IPS-18c (cell line): ENCODE measurements around the gene OSBPL5.

Source experiments
- H3K4me3 ChIP-seq: 2 replicates; pipeline ENCODE4 v1.7.0; 2013; ENCODE audit warnings: low read depth, mild to moderate bottlenecking, low read length, moderate library complexity; ENCODE audit not compliant: insufficient read depth
- H3K9me3 ChIP-seq: one replicate; pipeline ENCODE4 v1.6.1; 2013; ENCODE audit warnings: mild to moderate bottlenecking, low read length, moderate library complexity; ENCODE audit not compliant: control insufficient read depth, insufficient read depth

The OSBPL5 gene

GRCh38 chr11:3159296-3160190 is 5.6 kb downstream of the OSBPL5 start:
- Histone ChIP-seq H3K9me3 (no peaks in the 10 kb centered on the region), H3K4me3 (peak overlapping the region; percentile 49)

GRCh38 chr11:3158821-3159220 is 6.3 kb downstream of the OSBPL5 start:
- no peak overlapping the region for H3K4me3 ChIP-seq
- H3K9me3 ChIP-seq = no peaks in the 10 kb centered on the region

GRCh38 chr11:3158131-3158591 is 6.9 kb downstream of the OSBPL5 start:
- no peaks in the 10 kb centered on the region for H3K9me3 ChIP-seq
- no peak overlapping the region for H3K4me3 ChIP-seq

- Histone ChIP-seq H3K4me3 (no peak overlapping the region), H3K9me3 (no peaks in the 10 kb centered on the region)
Measured at GRCh38 chr11:3157381-3158130, 7.6 kb downstream of the OSBPL5 start.

GRCh38 chr11:3156661-3157311 is 8.3 kb downstream of the OSBPL5 start:
- Histone ChIP-seq H3K9me3 (no peaks in the 10 kb centered on the region), H3K4me3 (no peak overlapping the region)

- Histone ChIP-seq H3K4me3 (no peak overlapping the region), H3K9me3 (no peaks in the 10 kb centered on the region)
Measured at GRCh38 chr11:3156282-3156660, 8.8 kb downstream of the OSBPL5 start.

- H3K9me3 ChIP-seq = no peaks in the 10 kb centered on the region
Measured at GRCh38 chr11:3155691-3156258, 9.3 kb downstream of the OSBPL5 start.

GRCh38 chr11:3155216-3155615 is 9.9 kb downstream of the OSBPL5 start:
- Histone ChIP-seq H3K9me3 (no peaks in the 10 kb centered on the region), H3K4me3 (no peak overlapping the region)

More at GRCh38 chr11:3155691-3156258, 9.3 kb downstream of the OSBPL5 start:
- H3K4me3 ChIP-seq = no peak overlapping the region

GRCh38 chr11:3154001-3154599 is 11.0 kb downstream of the OSBPL5 start:
- H3K9me3 ChIP-seq = no peaks in the 10 kb centered on the region
- H3K4me3 ChIP-seq = no peak overlapping the region

- H3K4me3 ChIP-seq = no peak overlapping the region
- H3K9me3 ChIP-seq = no peaks in the 10 kb centered on the region
Measured at GRCh38 chr11:3153291-3153861, 11.7 kb downstream of the OSBPL5 start.

- Histone ChIP-seq H3K9me3 (no peaks in the 10 kb centered on the region), H3K4me3 (no peak overlapping the region)
Measured at GRCh38 chr11:3152471-3153110, 12.5 kb downstream of the OSBPL5 start.

GRCh38 chr11:3150726-3151125 is 14.4 kb downstream of the OSBPL5 start:
- H3K4me3 ChIP-seq = no peak overlapping the region
- H3K9me3 ChIP-seq = no peaks in the 10 kb centered on the region

GRCh38 chr11:3149852-3150188 is 15.3 kb downstream of the OSBPL5 start:
- Histone ChIP-seq H3K9me3 (no peaks in the 10 kb centered on the region), H3K4me3 (no peak overlapping the region)

- Histone ChIP-seq H3K9me3 (no peaks in the 10 kb centered on the region), H3K4me3 (no peak overlapping the region)
Measured at GRCh38 chr11:3148990-3149851, 15.9 kb downstream of the OSBPL5 start.

- no peaks in the 10 kb centered on the region for H3K9me3 ChIP-seq
- H3K4me3 ChIP-seq = no peak overlapping the region
Measured at GRCh38 chr11:3148255-3148989, 16.7 kb downstream of the OSBPL5 start.
